Mesenchymal stem cell (in vitro differentiated cells and primary cell): Measurements from ENCODE around the gene COQ5. TPM values are rescaled to one million over a fixed set of nuclear protein-coding genes. Genes with fewer than 3 reads are reported as not detected.
A peak's percentile ranks its signal among the peaks of the same experiment; 100 is the strongest.

Experiments used
- DNase-seq: peaks from one replicate; pipeline ENCODE4 v3.0.0-alpha.2; 2013
- H2AFZ ChIP-seq: one replicate; pipeline ENCODE4 v1.6.1; 2013; ENCODE audit warnings: low read depth, mild to moderate bottlenecking, control low read depth, inconsistent platforms, low read length, moderate library complexity
- H2AK5ac ChIP-seq: 2 replicates; pipeline ENCODE4 v1.6.1; 2013; ENCODE audit warnings: low read length, moderate library complexity, mild to moderate bottlenecking, inconsistent platforms; ENCODE audit not compliant: severe bottlenecking
- H2BK120ac ChIP-seq: one replicate; pipeline ENCODE4 v1.6.1; 2013; ENCODE audit warnings: low read depth, mild to moderate bottlenecking, inconsistent platforms, low read length, moderate library complexity
- H2BK12ac ChIP-seq, 2 experiments: one replicate each; pipeline ENCODE4 v1.6.1; 2013; ENCODE audit warnings: inconsistent platforms in 2 of 2, low read length in 2 of 2, mild to moderate bottlenecking in 2 of 2, moderate library complexity in 2 of 2, control low read depth in 1 of 2
- H2BK15ac ChIP-seq: one replicate; pipeline ENCODE4 v1.6.1; 2013; ENCODE audit warnings: mild to moderate bottlenecking, low read depth, inconsistent platforms; ENCODE audit not compliant: poor library complexity, severe bottlenecking
- H2BK5ac ChIP-seq: 2 replicates; pipeline ENCODE4 v1.6.1; 2013; ENCODE audit warnings: low read depth, mild to moderate bottlenecking, low read length, control low read depth, inconsistent platforms; ENCODE audit not compliant: poor library complexity, severe bottlenecking
- H3K14ac ChIP-seq, 2 experiments: one replicate each; pipeline ENCODE4 v1.6.1; 2013; ENCODE audit warnings: inconsistent platforms in 2 of 2, low read length in 2 of 2, control low read depth in 1 of 2, mild to moderate bottlenecking in 1 of 2, moderate library complexity in 1 of 2
- H3K18ac ChIP-seq, 2 experiments: one replicate each; pipeline ENCODE4 v1.6.1; 2013; ENCODE audit warnings: inconsistent platforms in 2 of 2, low read length in 2 of 2, control low read depth in 1 of 2, low read depth in 1 of 2, mild to moderate bottlenecking in 1 of 2
- H3K23ac ChIP-seq, 2 experiments: one replicate each; pipeline ENCODE4 v1.6.1; 2013; ENCODE audit warnings: inconsistent platforms in 2 of 2, low read length in 2 of 2, mild to moderate bottlenecking in 2 of 2, moderate library complexity in 2 of 2, control low read depth in 1 of 2
- H3K27ac ChIP-seq: 2 replicates; pipeline ENCODE4 v1.5.1; 2013; ENCODE audit warnings: mild to moderate bottlenecking, moderate library complexity, low read length, control low read depth, inconsistent platforms; ENCODE audit not compliant: poor library complexity, severe bottlenecking
- H3K27me3 ChIP-seq, 2 experiments: 2 replicates each; pipeline versions ENCODE4 v1.6.1 to v1.7.0; 2013; ENCODE audit warnings: low read length in 2 of 2, mild to moderate bottlenecking in 2 of 2, moderate library complexity in 2 of 2, control low read depth in 1 of 2, inconsistent platforms in 1 of 2; ENCODE audit not compliant: control insufficient read depth in 1 of 2, insufficient read depth in 1 of 2
- H3K36me3 ChIP-seq, 2 experiments: 2 replicates each; pipeline versions ENCODE4 v1.6.1 to v1.7.0; 2013; ENCODE audit warnings: low read length in 2 of 2, control low read depth in 1 of 2, inconsistent platforms in 1 of 2, low read depth in 1 of 2, mild to moderate bottlenecking in 1 of 2; ENCODE audit not compliant: insufficient read depth in 2 of 2, control insufficient read depth in 1 of 2
- H3K4ac ChIP-seq, 2 experiments: one replicate each; pipeline ENCODE4 v1.6.1; 2013; ENCODE audit warnings: inconsistent platforms in 2 of 2, low read length in 2 of 2, mild to moderate bottlenecking in 2 of 2, moderate library complexity in 2 of 2, control low read depth in 1 of 2, low read depth in 1 of 2
- H3K4me1 ChIP-seq: 2 replicates; pipeline ENCODE4 v1.6.1; 2013; ENCODE audit warnings: low read depth, low read length, control low read depth; ENCODE audit not compliant: control insufficient read depth, insufficient read depth
- H3K4me2 ChIP-seq: 2 replicates; pipeline ENCODE4 v1.6.1; 2013; ENCODE audit warnings: low read length, mild to moderate bottlenecking, inconsistent platforms; ENCODE audit not compliant: poor library complexity, severe bottlenecking
- H3K4me3 ChIP-seq, 2 experiments: 2 replicates each; pipeline versions ENCODE4 v1.5.1 to v1.7.0; 2013; ENCODE audit warnings: low read length in 2 of 2, mild to moderate bottlenecking in 2 of 2, control low read depth in 1 of 2, low read depth in 1 of 2; ENCODE audit not compliant: insufficient read depth in 1 of 2
- H3K79me1 ChIP-seq: replicated peaks from 2 replicates; pipeline ENCODE4 v1.6.1; 2013; ENCODE audit warnings: mild to moderate bottlenecking, control low read depth, low read length, inconsistent platforms; ENCODE audit not compliant: poor library complexity, severe bottlenecking
- H3K9ac ChIP-seq: 2 replicates; pipeline ENCODE4 v1.7.0; 2013; ENCODE audit warnings: mild to moderate bottlenecking, low read length, moderate library complexity
- H3K9me3 ChIP-seq: 2 replicates; pipeline ENCODE4 v1.7.0; 2013; ENCODE audit warnings: mild to moderate bottlenecking, low read length; ENCODE audit not compliant: control insufficient read depth
- H4K8ac ChIP-seq: one replicate; pipeline ENCODE4 v1.6.1; 2013; ENCODE audit warnings: inconsistent platforms, mild to moderate bottlenecking, low read length, moderate library complexity
- H4K91ac ChIP-seq: one replicate; pipeline ENCODE4 v1.6.1; 2013; ENCODE audit warnings: mild to moderate bottlenecking, low read length, inconsistent platforms
- WGBS: methylation state at CpG from one replicate; pipeline ENCODE4 v1.1.7; 2013; ENCODE audit warnings: mixed read lengths; 5-methylcytosine and 5-hydroxymethylcytosine counted together
- small RNA-seq: library from polyadenylated mRNA; stranded (forward); fragments of <200 nt; extraction: miRNeasy Mini kit (QIAGEN cat#:217004); gene quantifications from one replicate; pipeline ENCODE3, GENCODE V24; 2013; ENCODE audit warnings: low read depth

Gene COQ5

DNA sequence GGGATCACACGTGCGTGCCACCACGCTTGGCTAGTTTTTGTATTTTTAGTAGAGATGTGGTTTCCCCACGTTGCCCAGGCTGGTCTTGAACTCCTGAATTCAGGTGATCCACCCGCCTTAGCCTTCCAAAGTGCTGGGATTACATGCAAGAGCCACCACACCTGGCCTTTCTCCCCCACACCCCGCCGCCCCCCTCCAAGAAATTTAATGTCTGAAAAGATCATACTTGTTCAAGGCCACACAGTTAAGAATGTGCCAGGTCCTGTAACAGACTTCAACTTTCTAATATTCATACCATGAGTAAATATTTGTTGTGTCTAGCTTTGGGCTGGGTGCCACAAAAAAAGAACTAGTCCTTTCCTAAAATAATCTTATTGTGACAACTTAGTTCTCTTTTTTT lies 73.7 kb downstream of the COQ5 start:
- 100% methylated on average over 4 of the region's 7 CpGs for WGBS
- no peaks in the 10 kb centered on the region for H3K27me3 ChIP-seq

DNA sequence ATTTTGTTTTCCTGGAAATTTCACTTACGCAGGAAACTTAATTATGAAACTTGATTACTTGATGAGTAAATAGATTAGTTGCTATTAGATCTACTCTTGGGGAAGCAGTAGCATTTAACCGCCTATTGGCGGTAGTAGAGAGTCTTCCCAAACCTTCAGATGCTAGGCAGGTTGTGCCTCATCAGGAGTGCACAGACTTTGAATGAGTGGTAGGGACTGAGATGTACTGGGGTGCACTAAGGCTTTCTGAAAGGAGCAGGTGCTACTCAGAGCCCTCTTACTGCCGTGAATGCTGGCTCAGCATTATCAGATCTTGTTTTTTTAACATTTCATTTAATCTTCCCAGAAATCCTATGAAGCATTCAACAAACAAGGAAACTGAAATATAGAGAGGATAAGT lies 75.0 kb downstream of the COQ5 start:
- Histone ChIP-seq H3K4me2 (no peak overlapping the region), H3K27ac (no peak overlapping the region), H2BK15ac (no peak overlapping the region), H2AFZ (no peak overlapping the region), H2AK5ac (no peak overlapping the region), H3K79me1 (peaks cover 14% of the 10 kb centered on the region), H3K14ac (no peak overlapping the region), H4K8ac (no peak overlapping the region), H4K91ac (no peak overlapping the region), H3K27me3 (no peaks in the 10 kb centered on the region), H3K4ac (no peak overlapping the region), H2BK12ac (no peak overlapping the region), H2BK120ac (no peak overlapping the region), H2BK5ac (no peak overlapping the region), H3K23ac (no peak overlapping the region), H3K4me1 (no peaks in the 10 kb centered on the region), H3K36me3 (peaks cover 50 to 80% of the 10 kb centered on the region in 2 experiments), H3K9me3 (no peaks in the 10 kb centered on the region), H3K4me3 (no peak overlapping the region), H3K18ac (no peak overlapping the region), H3K9ac (no peak overlapping the region)
- peak; percentile 49 for DNase-seq
- 92% methylated on average over 3 of the region's 4 CpGs for WGBS

More for the DNA sequence above, 73.7 kb downstream of the COQ5 start:
- H3K4ac ChIP-seq: no peak overlapping the region
- H2BK15ac ChIP-seq: no peak overlapping the region
- H3K23ac ChIP-seq: no peak overlapping the region
- no peak overlapping the region for H2BK5ac ChIP-seq
- no peak overlapping the region for H3K4me2 ChIP-seq
- H3K14ac ChIP-seq: no peak overlapping the region
- H3K27ac ChIP-seq: no peak overlapping the region
- no peak overlapping the region for H4K91ac ChIP-seq
- H3K9ac ChIP-seq: no peak overlapping the region
- peaks cover 47 to 81% of the 10 kb centered on the region in 2 experiments for H3K36me3 ChIP-seq
- peaks cover 14% of the 10 kb centered on the region for H3K79me1 ChIP-seq
- H2AK5ac ChIP-seq: no peak overlapping the region
- no peak overlapping the region for H2AFZ ChIP-seq
- H4K8ac ChIP-seq: no peak overlapping the region
- H3K18ac ChIP-seq: no peak overlapping the region
- H3K9me3 ChIP-seq: no peaks in the 10 kb centered on the region
- no peak overlapping the region for H2BK12ac ChIP-seq
- H2BK120ac ChIP-seq: no peak overlapping the region
- no peaks in the 10 kb centered on the region for H3K4me1 ChIP-seq
- H3K4me3 ChIP-seq: no peak overlapping the region
- no peak for DNase-seq

Small RNAs within 50 kb of the gene (small RNA-seq; reads per million reads assigned to genes)
- not detected for gene RF00019
